Heart right ventricle (tissue), 16 donors: ENCODE data around the gene FBF1. TPM values are rescaled to one million over a fixed set of nuclear protein-coding genes. Genes with fewer than 3 reads are reported as not detected.

ENCODE experiments used
- ATAC-seq, 8 donors: fragments of 200-7000 bp; cut with Tn5 transposase; one replicate each; pipeline ENCODE4 v1.9.1; 2020; ENCODE audit warnings: mild to moderate bottlenecking in 8 of 8, moderate library complexity in 8 of 8, moderate number of reproducible peaks in 1 of 8
- DNase-seq, 2 donors: peaks; one replicate each; pipeline ENCODE4 v3.0.0-alpha.2; 2020
- H3K27ac ChIP-seq, 10 donors: fragments of 200-600 bp; sonication (generic) in 2 of 10; one replicate each; pipeline versions ENCODE4 v1.5.0 to v1.8.0; 2020 to 2022; ENCODE audit warnings: mild to moderate bottlenecking in 3 of 10
- H3K27me3 ChIP-seq, 7 donors: fragments of 200-600 bp; one replicate each; pipeline ENCODE4 v1.8.0; 2021 to 2022; ENCODE audit warnings: mild to moderate bottlenecking in 2 of 7
- H3K36me3 ChIP-seq, 9 donors: fragments of 200-600 bp; sonication (generic) in 1 of 9; one replicate each; pipeline versions ENCODE4 v1.5.0 to v1.8.0; 2020 to 2022; ENCODE audit warnings: mild to moderate bottlenecking in 2 of 9
- H3K4me1 ChIP-seq, 9 donors: fragments of 200-600 bp; sonication (generic) in 1 of 9; one replicate each; pipeline versions ENCODE4 v1.5.0 to v1.8.0; 2020 to 2022; ENCODE audit warnings: mild to moderate bottlenecking in 4 of 9
- H3K4me3 ChIP-seq, 10 donors: fragments of 200-600 bp; sonication (generic) in 2 of 10; one replicate each; pipeline versions ENCODE4 v1.5.0 to v1.8.0; 2020 to 2022; ENCODE audit warnings: mild to moderate bottlenecking in 7 of 10, moderate library complexity in 2 of 10
- H3K9me3 ChIP-seq, 11 donors: fragments of 200-600 bp in 10 of 11; sonication (generic) in 2 of 11; one replicate each; pipeline versions ENCODE4 v1.5.0 to v1.8.0; 2013 to 2022; ENCODE audit warnings: mild to moderate bottlenecking in 2 of 11, control low read depth in 1 of 11, moderate library complexity in 1 of 11
- WGBS, 2 donors: extraction: QIAGEN DNeasy Blood & Tissue Kit; methylation state at CpG; one replicate each; pipeline ENCODE4 v1.1.7; 2013; ENCODE audit warnings: inconsistent platforms in 1 of 2; 5-methylcytosine and 5-hydroxymethylcytosine counted together
- intact Hi-C, 10 donors: fragments of 100-400 bp; cut with DNase I; formaldehyde crosslinking; loops; one replicate each; pipeline versions ENCODE4 v1.11.1 to v1.14.2; 2022
- polyA plus RNA-seq, 2 donors: library from polyadenylated mRNA; stranded (reverse); fragments of 200-250 nt; gene quantifications; one replicate each; pipeline ENCODE4 v1.2.3, GENCODE V29; 2013
- total RNA-seq, 10 donors: library from RNA; stranded (reverse); fragmentation: NEBNext Ultra II Directional in 3 of 10; extraction: Animal tissue kit (Norgen Biotek cat#: 25700) in 3 of 10; gene quantifications; one replicate each; pipeline versions ENCODE4 v1.2.1 to v1.2.4, GENCODE V29; 2021 to 2023
- TF ChIP-seq, protein P1 (sequence below), 9 donors: fragments of 200-600 bp; sonication (generic) in 2 of 9; IDR thresholded peaks; one replicate each; pipeline versions ENCODE4 v1.5.0 to v1.8.0; 2021 to 2022; ENCODE audit warnings: antibody characterized with exemption in 9 of 9, mild to moderate bottlenecking in 5 of 9, moderate library complexity in 1 of 9
- donor health status: Arrhythmogenic right ventricular cardiomyopathy.
- donor health status: ischemic (EF 13 %, LVEDD 7.1; RV severe dilation, severe dysfunction).
- donor health status: healthy with polysubstance abuse.
- donor health status: DM: no; HTN: yes; CAD: no.
- donor health status: DM: no; HTN: no; CAD: no.
- donor health status: ischemic (EF 25% LVEDD 6.9; RV normal size, moderate dysfunction).
- donor health status: ischemic (EF 25% LVEDD 5.7; RV mildly dilated, moderate dysfunction).
- donor health status: healthy.
- donor health status: DM: yes; HTN: yes; CAD: no.
- donor health status: Ischemic cardiomyopathy.
- donor health status: ischemic (EF 35%, LVEDD 5.7; RV mildly dilated, moderate dysfunction).
- donor health status: nonischemic (EF 11% LVEDD 7.7; RV severe dilation, severe dysfunction).
- donor health status: DM: yes; HTN: yes; CAD: no.
- donor health status: PGD.
- donor health status: ischemic (EF 29% LVEDD 5.4; RV normal size, mild dysfunction).
- donor health status: nonischemic (EF 23%, LVEDD 6.1; RV moderate dilation, normal function).

The FBF1 gene
- total and polyA plus RNA-seq, 12 donors, result 1.6 to 8.3 (median 2.8) TPM

DNA sequence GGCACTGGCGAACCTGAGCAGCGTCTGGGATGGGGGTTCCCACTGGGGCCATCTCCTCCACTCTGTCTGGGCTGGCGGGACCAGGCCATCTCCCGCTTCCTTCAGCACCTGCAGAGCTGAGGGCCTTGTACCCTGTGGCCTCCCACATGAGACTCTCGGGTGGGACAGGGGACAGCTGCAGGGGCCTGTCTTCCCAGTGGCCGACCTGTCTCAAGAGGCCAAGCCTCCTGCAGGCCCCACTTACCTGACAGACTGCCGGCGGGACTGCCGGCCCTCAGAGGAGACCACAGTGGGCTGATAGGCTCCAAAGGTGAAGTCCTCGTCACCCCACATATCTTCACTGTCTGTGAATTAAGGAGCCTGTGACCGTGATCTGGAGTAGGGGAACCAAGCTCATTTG is 15.7 kb downstream of the FBF1 start:
- intact Hi-C loops, result no loop called here
- Histone ChIP-seq H3K4me3 (no peak overlapping the region), H3K27me3 (no peaks in the 10 kb centered on the region), H3K27ac (no peak overlapping the region), H3K36me3 (peaks cover 0 to 43% (median 0%) of the 10 kb centered on the region in 9 donors), H3K9me3 (no peaks in the 10 kb centered on the region), H3K4me1 (peaks cover 0 to 3% (median 0%) of the 10 kb centered on the region in 9 donors)
- 93 to 96% methylated on average over 11 of the region's 11 CpGs for WGBS, 2 donors
- no peak for ATAC-seq
- TF ChIP-seq, protein P1, sequence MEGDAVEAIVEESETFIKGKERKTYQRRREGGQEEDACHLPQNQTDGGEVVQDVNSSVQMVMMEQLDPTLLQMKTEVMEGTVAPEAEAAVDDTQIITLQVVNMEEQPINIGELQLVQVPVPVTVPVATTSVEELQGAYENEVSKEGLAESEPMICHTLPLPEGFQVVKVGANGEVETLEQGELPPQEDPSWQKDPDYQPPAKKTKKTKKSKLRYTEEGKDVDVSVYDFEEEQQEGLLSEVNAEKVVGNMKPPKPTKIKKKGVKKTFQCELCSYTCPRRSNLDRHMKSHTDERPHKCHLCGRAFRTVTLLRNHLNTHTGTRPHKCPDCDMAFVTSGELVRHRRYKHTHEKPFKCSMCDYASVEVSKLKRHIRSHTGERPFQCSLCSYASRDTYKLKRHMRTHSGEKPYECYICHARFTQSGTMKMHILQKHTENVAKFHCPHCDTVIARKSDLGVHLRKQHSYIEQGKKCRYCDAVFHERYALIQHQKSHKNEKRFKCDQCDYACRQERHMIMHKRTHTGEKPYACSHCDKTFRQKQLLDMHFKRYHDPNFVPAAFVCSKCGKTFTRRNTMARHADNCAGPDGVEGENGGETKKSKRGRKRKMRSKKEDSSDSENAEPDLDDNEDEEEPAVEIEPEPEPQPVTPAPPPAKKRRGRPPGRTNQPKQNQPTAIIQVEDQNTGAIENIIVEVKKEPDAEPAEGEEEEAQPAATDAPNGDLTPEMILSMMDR (IDR thresholded peaks at IDR 0.05), result no peak
- no peak for DNase-seq

DNA sequence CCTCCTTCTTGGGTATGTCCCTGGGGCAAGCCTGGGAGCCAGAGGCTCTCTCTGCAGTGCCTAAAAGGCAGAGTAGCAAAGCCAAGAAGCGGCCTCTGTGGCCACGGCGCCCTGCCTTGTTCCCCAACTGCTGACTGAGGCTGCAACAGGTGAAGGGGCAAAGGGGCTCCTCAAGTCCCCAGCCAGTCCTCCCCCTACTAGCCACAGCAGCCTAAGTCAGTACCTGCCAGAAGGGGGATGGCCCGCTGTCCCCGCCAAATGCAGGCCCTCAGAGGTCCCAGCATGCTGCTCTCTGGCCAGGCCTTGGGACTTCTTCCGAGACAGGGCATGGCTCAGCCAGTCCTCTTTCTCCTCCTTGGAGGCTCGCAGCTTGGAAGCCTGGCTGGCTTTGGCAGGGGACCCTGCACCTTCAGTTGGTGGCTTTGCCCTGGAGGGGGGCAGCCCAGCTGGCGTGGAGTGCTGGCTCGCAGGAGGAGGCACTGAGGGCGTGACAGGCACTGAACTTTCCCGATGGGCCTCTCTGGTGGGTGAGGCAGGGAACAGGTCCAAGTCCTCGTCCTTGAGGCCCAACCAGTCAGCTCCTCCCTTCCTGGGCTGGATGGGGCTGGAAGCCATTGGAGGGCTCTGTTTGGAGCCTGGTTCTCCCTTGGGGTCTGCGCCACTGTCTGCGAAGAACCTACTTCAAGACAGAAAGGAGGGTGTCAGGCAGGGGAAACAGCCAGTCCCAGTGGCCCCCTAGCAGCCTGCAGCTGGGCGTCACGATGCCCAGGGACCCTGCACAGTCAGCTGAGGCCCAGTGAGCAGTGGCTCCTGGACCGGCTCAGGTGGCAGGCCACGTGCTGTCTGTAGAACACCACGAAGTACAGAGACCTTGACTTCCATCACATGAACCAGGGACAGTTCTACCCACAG is 17.6 kb downstream of the FBF1 start:
- intact Hi-C loops, result no loop called here
- peaks cover 0 to 3% (median 0%) of the 10 kb centered on the region in 9 donors for H3K4me1 ChIP-seq
- H3K36me3 ChIP-seq, result peaks cover 0 to 56% (median 0%) of the 10 kb centered on the region in 9 donors
- no peak for DNase-seq
- no peaks in the 10 kb centered on the region for H3K9me3 ChIP-seq
- H3K4me3 ChIP-seq, result no peak overlapping the region
- TF ChIP-seq, protein P1 (IDR thresholded peaks at IDR 0.05), result no peak
- peak in 1 of 8 donors; percentile 17 for ATAC-seq
- 78 to 84% methylated on average over 18 to 19 of the region's 19 CpGs for WGBS, 2 donors
- no peaks in the 10 kb centered on the region for H3K27me3 ChIP-seq
- H3K27ac ChIP-seq, result no peak overlapping the region

DNA sequence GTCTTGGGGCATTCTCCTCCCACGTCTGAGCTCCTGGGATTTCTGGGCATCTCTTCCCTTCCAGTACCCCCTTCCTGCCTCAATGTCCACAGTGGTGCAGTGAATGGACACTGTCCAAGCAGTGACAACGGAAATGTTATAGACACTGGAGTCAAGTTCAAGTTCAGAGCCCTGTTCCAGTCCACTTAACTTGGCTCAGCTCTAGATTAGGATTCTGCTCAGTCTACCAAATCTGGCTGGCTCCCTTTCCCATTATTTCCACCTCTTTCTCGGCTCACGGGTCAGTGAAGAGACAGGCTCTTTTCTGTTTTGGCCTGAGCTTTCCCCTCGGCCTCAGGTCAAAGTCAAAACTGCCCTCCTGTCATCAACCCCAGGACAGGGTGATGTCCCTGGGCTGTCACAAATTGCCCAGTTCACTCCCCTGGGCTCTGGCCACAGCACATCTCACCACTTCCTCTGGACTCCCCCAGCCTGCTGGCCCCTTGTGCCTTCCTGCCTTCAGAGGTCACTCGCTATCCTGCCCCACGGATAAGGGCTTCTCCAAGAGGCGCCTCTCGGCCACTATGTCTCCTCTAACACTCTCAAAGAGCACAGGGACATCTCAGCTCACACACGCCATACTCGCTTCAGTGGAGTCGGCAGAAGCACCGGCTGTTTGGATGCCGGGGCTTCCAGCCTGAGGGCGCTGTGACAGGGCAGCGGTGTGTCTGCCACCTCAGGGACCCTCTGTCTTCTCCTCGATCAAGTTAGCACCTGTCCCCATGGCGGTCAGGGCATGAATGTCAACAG is 18.5 kb downstream of the FBF1 start:
- no peak for DNase-seq
- H3K4me1 ChIP-seq, result peaks cover 0 to 3% (median 0%) of the 10 kb centered on the region in 9 donors
- peaks cover 0 to 64% (median 0%) of the 10 kb centered on the region in 9 donors for H3K36me3 ChIP-seq
- intact Hi-C loops, result no loop called here
- H3K27ac ChIP-seq, result no peak overlapping the region
- no peaks in the 10 kb centered on the region for H3K27me3 ChIP-seq
- TF ChIP-seq, protein P1 (IDR thresholded peaks at IDR 0.05), result no peak
- no peak overlapping the region for H3K4me3 ChIP-seq
- no peak for ATAC-seq
- WGBS, 2 donors, result 80 to 86% methylated on average over 18 of the region's 18 CpGs
- H3K9me3 ChIP-seq, result no peaks in the 10 kb centered on the region

DNA sequence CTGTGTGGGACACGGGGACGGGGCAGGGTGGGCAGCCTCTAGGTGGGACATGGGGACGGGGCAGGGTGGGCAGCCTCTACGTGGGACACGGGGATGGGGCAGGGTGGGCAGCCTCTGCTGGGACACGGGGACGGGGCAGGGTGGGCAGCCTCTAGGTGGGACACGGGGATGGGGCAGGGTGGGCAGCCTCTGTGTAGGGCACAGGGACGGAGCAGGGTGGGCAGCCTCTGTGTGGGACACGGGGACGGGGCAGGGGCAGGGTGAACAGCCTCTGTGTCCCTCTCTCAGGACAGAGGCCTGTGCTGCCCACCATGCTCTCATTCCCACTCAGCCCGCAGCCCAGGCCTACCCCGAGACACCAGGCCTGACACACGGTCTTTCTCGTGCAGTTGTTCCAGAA is 19.2 kb downstream of the FBF1 start:
- intact Hi-C loops, result no loop called here
- ATAC-seq, result no peak
- no peaks in the 10 kb centered on the region for H3K9me3 ChIP-seq
- H3K27ac ChIP-seq, result no peak overlapping the region
- TF ChIP-seq, protein P1 (IDR thresholded peaks at IDR 0.05), result no peak
- H3K27me3 ChIP-seq, result no peaks in the 10 kb centered on the region
- no peak for DNase-seq
- H3K36me3 ChIP-seq, result peaks cover 0 to 66% (median 0%) of the 10 kb centered on the region in 9 donors
- H3K4me1 ChIP-seq, result peaks cover 0 to 3% (median 0%) of the 10 kb centered on the region in 9 donors
- no peak overlapping the region for H3K4me3 ChIP-seq
- 93 to 95% methylated on average over 14 to 15 of the region's 15 CpGs for WGBS, 2 donors
